CD4-positive, alpha-beta T cell (primary cell): ENCODE measurements around the gene PIEZO1. TPM values are rescaled to one million over a fixed set of nuclear protein-coding genes. Genes with fewer than 3 reads are reported as not detected.

Experiments used
- ATAC-seq: fragments of 200-7000 bp; cut with Tn5 transposase; one replicate; pipeline ENCODE4 v1.10.0; 2022; ENCODE audit warnings: mild to moderate bottlenecking; ENCODE audit not compliant: poor library complexity
- CTCF ChIA-PET: fragments of 350-600 bp; sonication (Branson Sonifier 250); formaldehyde crosslinking; loops from one replicate; lab custom pipeline; 2021; ENCODE audit warnings: antibody characterized with exemption, inconsistent platforms; lab: Charles Lee
- POLR2A ChIA-PET: fragments of 350-600 bp; sonication (Branson Sonifier 250); formaldehyde crosslinking; loops from one replicate; lab custom pipeline; 2021; ENCODE audit warnings: antibody characterized with exemption, inconsistent platforms; lab: Charles Lee
- DNase-seq, 14 experiments: peaks; one replicate each; pipeline ENCODE4 v3.0.0-alpha.2; 2013 to 2020; ENCODE audit warnings: mixed read lengths in 2 of 14
- H3K27ac ChIP-seq, 2 donors: one replicate each; pipeline versions ENCODE4 v1.5.1 to v1.7.0; 2013; ENCODE audit warnings: low read length in 2 of 2, low read depth in 1 of 2, mild to moderate bottlenecking in 1 of 2
- H3K27me3 ChIP-seq, 2 experiments: 1 replicate in 1 of 2; 2 replicates in 1 of 2; pipeline versions ENCODE4 v1.6.1 to v1.7.0; 2013; ENCODE audit warnings: low read length in 2 of 2, control low read depth in 1 of 2, mild to moderate bottlenecking in 1 of 2, moderate library complexity in 1 of 2; ENCODE audit not compliant: insufficient read depth in 2 of 2, control insufficient read depth in 1 of 2
- H3K36me3 ChIP-seq: one replicate; pipeline ENCODE4 v1.6.1; 2013; ENCODE audit warnings: low read length, control low read depth; ENCODE audit not compliant: insufficient read depth
- H3K4me1 ChIP-seq: one replicate; pipeline ENCODE4 v1.6.1; 2013; ENCODE audit warnings: low read length, control low read depth; ENCODE audit not compliant: insufficient read depth
- H3K4me3 ChIP-seq: one replicate; pipeline ENCODE4 v1.5.1; 2013; ENCODE audit warnings: mild to moderate bottlenecking, low read length, moderate library complexity
- H3K9me3 ChIP-seq, 2 experiments: 1 replicate in 1 of 2; 2 replicates in 1 of 2; pipeline versions ENCODE4 v1.6.1 to v1.7.0; 2013; ENCODE audit warnings: low read length in 2 of 2, mild to moderate bottlenecking in 2 of 2, control low read depth in 1 of 2, moderate library complexity in 1 of 2; ENCODE audit not compliant: control insufficient read depth in 1 of 2, insufficient read depth in 1 of 2
- H3K27ac Mint-ChIP-seq: one replicate; pipeline ENCODE4 v1.8.0; 2020; ENCODE audit warnings: mixed read lengths
- H3K27me3 Mint-ChIP-seq: one replicate; pipeline ENCODE4 v1.8.0; 2021; ENCODE audit warnings: mixed read lengths
- H3K36me3 Mint-ChIP-seq: one replicate; pipeline ENCODE4 v1.8.0; 2021; ENCODE audit warnings: low read depth, mixed read lengths
- H3K4me1 Mint-ChIP-seq: one replicate; pipeline ENCODE4 v1.8.0; 2021; ENCODE audit warnings: low read depth, mixed read lengths
- H3K4me3 Mint-ChIP-seq: one replicate; pipeline ENCODE4 v1.8.0; 2020; ENCODE audit warnings: mild to moderate bottlenecking, mixed read lengths
- H3K9me3 Mint-ChIP-seq: one replicate; pipeline ENCODE4 v1.8.0; 2020; ENCODE audit warnings: mixed read lengths
- intact Hi-C, 2 experiments: fragments of 100-400 bp; cut with DNase I in 1 of 2; cut with micrococcal nuclease in 1 of 2; formaldehyde crosslinking; loops; one replicate each; pipeline versions ENCODE4 v1.15.1 to v1.9.0; 2023 to 2025; cut with DNase I, micrococcal nuclease
- total RNA-seq, 174 experiments: library from RNA in 2 of 174; stranded (reverse) in 2 of 174; gene quantifications; one replicate each; pipeline ENCODE4 v1.2.3 and lab custom pipeline; 2021 to 2026
- TF ChIP-seq, protein P1 (sequence below): fragments of 200-600 bp; IDR thresholded peaks from one replicate; pipeline ENCODE4 v1.8.0; 2022; ENCODE audit warnings: antibody characterized with exemption, mild to moderate bottlenecking

Gene PIEZO1
- total RNA-seq, 2 experiments from 2014 or later, result 142 to 146 TPM

DNA sequence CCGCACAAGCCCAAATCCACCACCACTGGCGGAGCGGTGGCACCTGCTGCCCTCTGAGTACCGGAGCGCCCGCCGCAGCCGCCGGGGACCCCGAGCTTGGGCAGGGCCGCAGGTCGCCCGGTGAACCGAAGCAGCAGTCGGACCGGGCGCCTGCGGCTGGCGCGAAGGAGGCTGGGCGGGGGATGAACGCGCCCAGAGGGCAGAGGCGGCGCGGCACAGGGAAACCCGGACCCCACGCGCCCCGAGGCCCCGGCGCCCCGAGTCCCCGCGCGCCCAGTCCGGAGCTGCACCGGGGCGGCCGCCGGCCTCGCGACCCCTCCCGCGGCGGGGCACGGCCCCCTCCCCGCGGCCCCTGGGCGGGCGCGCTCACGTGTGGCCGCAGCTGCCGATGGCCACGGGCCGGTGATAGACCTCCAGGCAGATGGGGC, 79.2 kb downstream of the PIEZO1 start:
- no peaks in the 10 kb centered on the region for H3K27me3 Mint-ChIP-seq
- DNase-seq (peak in 5 of 14 experiments; percentile 22 to 57 (median 35)), ATAC-seq (no peak)
- Histone ChIP-seq H3K4me3 (peak overlapping the region; percentile 82), H3K36me3 (peaks cover 8% of the 10 kb centered on the region), H3K27me3 (no peaks in the 10 kb centered on the region), H3K9me3 (no peaks in the 10 kb centered on the region), H3K27ac (peak overlapping the region; percentile 93 to 96), H3K4me1 (peaks cover 62% of the 10 kb centered on the region)
- H3K27ac Mint-ChIP-seq, result peak overlapping the region; percentile 100
- peaks cover 33% of the 10 kb centered on the region for H3K36me3 Mint-ChIP-seq
- peaks cover 58% of the 10 kb centered on the region for H3K4me1 Mint-ChIP-seq
- no peaks in the 10 kb centered on the region for H3K9me3 Mint-ChIP-seq
- ChIA-PET POLR2A (interaction anchor here (0.9 to 8.2 kb wide), 10 partner anchors 17 to 410 kb away, joined by 3 to 71 read pairs (median 5); partner anchors contain the start of genes MVD, SNAI3 and ZC3H18), CTCF (interaction anchor here (0.7 to 4.2 kb wide), 3 partner anchors 20 to 32 kb away, joined by 3 to 23 read pairs (median 4); partner anchors contain the start of gene SNAI3)
- TF ChIP-seq, protein P1, sequence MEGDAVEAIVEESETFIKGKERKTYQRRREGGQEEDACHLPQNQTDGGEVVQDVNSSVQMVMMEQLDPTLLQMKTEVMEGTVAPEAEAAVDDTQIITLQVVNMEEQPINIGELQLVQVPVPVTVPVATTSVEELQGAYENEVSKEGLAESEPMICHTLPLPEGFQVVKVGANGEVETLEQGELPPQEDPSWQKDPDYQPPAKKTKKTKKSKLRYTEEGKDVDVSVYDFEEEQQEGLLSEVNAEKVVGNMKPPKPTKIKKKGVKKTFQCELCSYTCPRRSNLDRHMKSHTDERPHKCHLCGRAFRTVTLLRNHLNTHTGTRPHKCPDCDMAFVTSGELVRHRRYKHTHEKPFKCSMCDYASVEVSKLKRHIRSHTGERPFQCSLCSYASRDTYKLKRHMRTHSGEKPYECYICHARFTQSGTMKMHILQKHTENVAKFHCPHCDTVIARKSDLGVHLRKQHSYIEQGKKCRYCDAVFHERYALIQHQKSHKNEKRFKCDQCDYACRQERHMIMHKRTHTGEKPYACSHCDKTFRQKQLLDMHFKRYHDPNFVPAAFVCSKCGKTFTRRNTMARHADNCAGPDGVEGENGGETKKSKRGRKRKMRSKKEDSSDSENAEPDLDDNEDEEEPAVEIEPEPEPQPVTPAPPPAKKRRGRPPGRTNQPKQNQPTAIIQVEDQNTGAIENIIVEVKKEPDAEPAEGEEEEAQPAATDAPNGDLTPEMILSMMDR, result no peak
- intact Hi-C loops, result loop anchor here (1.0 to 10.0 kb wide), 6 partner anchors 25 to 1269 kb away; partner anchors contain the start of genes ZC3H18 (in 2 of the 2) and ZFPM1 (in 2 of the 2)
- H3K4me3 Mint-ChIP-seq, result peak overlapping the region; percentile 99

DNA sequence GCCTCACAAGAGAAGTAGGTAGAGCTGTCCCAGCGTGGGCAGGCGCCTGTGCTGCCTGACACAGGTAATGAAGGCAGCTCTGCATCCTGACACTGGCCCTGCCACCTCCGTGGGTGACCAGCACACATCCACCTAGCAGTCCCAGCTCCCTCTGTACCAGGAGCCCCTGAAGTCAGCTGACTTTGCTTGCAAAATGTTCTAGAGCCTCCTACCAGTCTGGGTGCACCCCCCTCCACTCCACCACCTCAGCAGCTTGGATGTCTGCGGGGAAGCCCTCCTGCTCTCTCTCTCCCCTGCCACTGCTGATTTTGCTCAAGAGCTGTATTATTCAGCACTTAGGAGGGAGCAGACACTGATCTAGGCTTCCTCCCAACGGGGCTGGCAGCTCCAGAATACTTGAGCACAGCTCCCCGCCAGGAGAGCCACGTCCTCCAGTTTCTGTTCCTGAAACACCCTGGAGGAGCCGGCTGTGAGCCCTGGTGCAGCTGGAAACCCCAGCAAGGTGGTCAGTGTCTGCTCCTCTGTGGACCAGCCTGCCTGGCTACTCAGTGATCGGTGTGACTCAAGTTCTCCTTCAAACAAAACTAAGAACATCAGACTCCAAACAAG, 79.8 kb downstream of the PIEZO1 start:
- Mint-ChIP-seq H3K27ac (peak overlapping the region; percentile 100), H3K27me3 (no peaks in the 10 kb centered on the region), H3K4me3 (peak overlapping the region; percentile 99), H3K4me1 (peaks cover 65% of the 10 kb centered on the region), H3K36me3 (peaks cover 39% of the 10 kb centered on the region), H3K9me3 (no peaks in the 10 kb centered on the region)
- no peaks in the 10 kb centered on the region for H3K9me3 ChIP-seq
- H3K36me3 ChIP-seq, result peaks cover 12% of the 10 kb centered on the region
- ATAC-seq, result peak; percentile 21
- POLR2A ChIA-PET, result interaction anchor here (0.5 to 8.2 kb wide), 14 partner anchors 9 to 283 kb away, joined by 3 to 71 read pairs (median 5); partner anchors contain the start of genes MVD, SNAI3 and ZC3H18
- TF ChIP-seq, protein P1, result no peak
- H3K4me1 ChIP-seq, result peaks cover 69% of the 10 kb centered on the region
- intact Hi-C loops, result loop anchor here (1.0 to 10.0 kb wide), 4 partner anchors 24 to 1270 kb away; partner anchors contain the start of genes ZC3H18 (in 1 of the 2) and ZFPM1 (in 1 of the 2)
- H3K27ac ChIP-seq, result peak overlapping the region; percentile 93 to 96
- CTCF ChIA-PET, result interaction anchor here (0.5 to 4.2 kb wide), 3 partner anchors 20 to 97 kb away, joined by 3 to 23 read pairs (median 4); partner anchors contain the start of gene SNAI3
- DNase-seq, result peak in 8 of 14 experiments; percentile 27 to 78 (median 56)
- H3K27me3 ChIP-seq, result no peaks in the 10 kb centered on the region
- peak overlapping the region; percentile 82 for H3K4me3 ChIP-seq

DNA sequence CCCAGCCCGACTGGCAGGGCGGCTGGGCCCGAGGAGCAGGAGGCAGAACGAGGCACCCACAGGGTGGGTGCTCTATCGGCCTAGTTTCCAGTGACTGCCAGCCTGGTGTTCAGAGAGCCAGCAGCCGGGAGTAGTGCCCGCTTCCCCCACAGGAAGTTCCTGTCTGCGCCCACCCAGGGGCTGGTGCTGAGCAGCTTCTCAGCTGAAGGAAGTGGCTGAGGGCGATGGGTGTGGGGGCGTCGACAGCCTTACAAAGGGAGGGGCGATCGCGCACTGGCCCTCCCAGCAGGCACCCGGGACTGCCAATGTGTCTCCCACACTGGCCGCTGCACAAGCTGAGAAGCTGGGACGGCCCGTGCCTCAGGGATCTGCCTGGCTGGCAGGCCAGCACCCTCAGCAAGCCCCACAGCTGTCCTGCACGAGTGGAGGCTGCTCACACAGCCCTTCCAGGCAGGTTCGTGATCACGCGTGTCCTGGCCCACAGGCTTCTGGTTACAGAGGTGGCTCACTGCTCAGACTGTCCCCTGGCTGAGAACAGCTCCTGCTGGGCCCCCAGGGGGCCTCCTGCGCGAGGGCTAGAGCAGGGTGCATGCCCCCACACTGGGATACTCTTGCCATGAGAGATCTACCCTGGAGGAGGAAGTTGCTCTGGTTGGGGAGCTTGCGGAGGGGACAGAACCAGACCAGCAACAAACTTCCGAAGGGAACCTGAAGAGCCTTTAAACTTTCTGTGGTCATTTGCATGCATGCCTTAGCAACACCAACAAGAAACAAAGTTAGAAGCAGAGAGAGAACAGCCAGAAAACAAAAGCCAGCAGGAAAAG, 81.3 kb downstream of the PIEZO1 start:
- peak; percentile 16 for ATAC-seq

More for the DNA sequence above, 81.3 kb downstream of the PIEZO1 start:
- TF ChIP-seq, protein P1, result no peak
- CTCF ChIA-PET, result interaction anchor here (4.2 kb wide), 1 partner anchor 18 kb away, joined by 23 read pairs; the partner anchor contains the start of gene SNAI3
- Histone ChIP-seq H3K27me3 (no peaks in the 10 kb centered on the region), H3K27ac (peak overlapping the region; percentile 93 to 96), H3K9me3 (no peaks in the 10 kb centered on the region), H3K36me3 (peaks cover 27% of the 10 kb centered on the region), H3K4me3 (peak overlapping the region; percentile 82), H3K4me1 (peaks cover 83% of the 10 kb centered on the region)
- intact Hi-C loops, result loop anchor here (5.0 to 10.0 kb wide), 4 partner anchors 71 to 1271 kb away; partner anchors contain the start of genes ZC3H18 (in 1 of the 2) and ZFPM1 (in 1 of the 2)
- POLR2A ChIA-PET, result interaction anchor here (0.8 to 8.2 kb wide), 18 partner anchors 8 to 170 kb away, joined by 3 to 71 read pairs (median 8); partner anchors contain the start of genes CDT1, GALNS, IL17C and MVD
- Mint-ChIP-seq H3K27ac (peak overlapping the region; percentile 100), H3K27me3 (no peaks in the 10 kb centered on the region), H3K4me3 (peak overlapping the region; percentile 99), H3K9me3 (no peaks in the 10 kb centered on the region), H3K4me1 (peaks cover 72% of the 10 kb centered on the region), H3K36me3 (peaks cover 47% of the 10 kb centered on the region)
- DNase-seq, result peak; percentile 25 to 90 (median 73)
